ENCODE measurements around the gene SNIP1. TPM values are rescaled to one million over a fixed set of nuclear protein-coding genes. Genes with fewer than 3 reads are reported as not detected.
"Not testable (repeated sequence)": the region's sequence is repeated elsewhere in the genome, so short reads cannot be mapped to it uniquely, and the experiment has no call there.

Gene SNIP1
- total RNA-seq, 1 donor from 2014 or later, result 13.9 TPM

- Histone ChIP-seq H3K4me1 (peaks cover 25% of the 10 kb centered on the region), H3K27ac (peak overlapping the region; percentile 78), H3K27me3 (ENCODE audit: low read depth) (no peaks in the 10 kb centered on the region), H3K4me3 (peak overlapping the region; percentile 82), H3K36me3 (peaks cover 15% of the 10 kb centered on the region), H3K9me3 (no peaks in the 10 kb centered on the region)
- ATAC-seq (no peak), DNase-seq (no peak)
- intact Hi-C loops (cut with DNase I), result no loop called here
- no peak for TF ChIP-seq CTCF (IDR thresholded peaks at IDR 0.05)
These were observed 42.1 kb upstream of the SNIP1 start for GRCh38 chr1:37596182-37596667.

GRCh38 chr1:37595440-37596181 lies 41.5 kb upstream of the SNIP1 start, which contains the start of gene GNL2:
Gene GNL2 (minus strand): TSS chr1:37595937. CDS start chr1:37595822, 115 bp downstream.
- Histone ChIP-seq H3K4me3 (peak within 1 kb of the TSS; percentile 82), H3K27me3 (ENCODE audit: low read depth) (no peaks in the 10 kb centered on the region), H3K36me3 (peaks cover 21% of the 10 kb centered on the region), H3K9me3 (no peaks in the 10 kb centered on the region), H3K4me1 (peaks cover 25% of the 10 kb centered on the region), H3K27ac (peak within 1 kb of the TSS; percentile 78)
- intact Hi-C loops (cut with DNase I), result no loop called here
- ATAC-seq (peak; percentile 100), DNase-seq (peak; percentile 99)
- no peak for TF ChIP-seq CTCF (IDR thresholded peaks at IDR 0.05)

GRCh38 chr1:37593726-37594125 lies 39.6 kb upstream of the SNIP1 start:
- no peaks in the 10 kb centered on the region for H3K27me3 ChIP-seq (ENCODE audit: low read depth)
- DNase-seq (no peak), ATAC-seq (no peak)
- H3K4me3 ChIP-seq, result no peak overlapping the region
- H3K36me3 ChIP-seq, result peaks cover 40% of the 10 kb centered on the region
- intact Hi-C loops (cut with DNase I), result no loop called here
- no peak for TF ChIP-seq CTCF (IDR thresholded peaks at IDR 0.05)
- H3K9me3 ChIP-seq, result no peaks in the 10 kb centered on the region
- no peak overlapping the region for H3K27ac ChIP-seq
- peaks cover 25% of the 10 kb centered on the region for H3K4me1 ChIP-seq

GRCh38 chr1:37588939-37589338 lies 34.8 kb upstream of the SNIP1 start:
- peaks cover 5% of the 10 kb centered on the region for H3K4me1 ChIP-seq
- H3K36me3 ChIP-seq, result peaks cover 87% of the 10 kb centered on the region
- H3K27me3 ChIP-seq (ENCODE audit: low read depth), result no peaks in the 10 kb centered on the region
- DNase-seq (no peak), ATAC-seq (no peak)
- no peak overlapping the region for H3K27ac ChIP-seq
- H3K9me3 ChIP-seq, result no peaks in the 10 kb centered on the region
- TF ChIP-seq CTCF (IDR thresholded peaks at IDR 0.05), result no peak
- H3K4me3 ChIP-seq, result no peak overlapping the region
- intact Hi-C loops (cut with DNase I), result no loop called here

GRCh38 chr1:37584544-37584943 lies 30.5 kb upstream of the SNIP1 start:
- ATAC-seq; H3K27ac ChIP-seq; H3K4me1 ChIP-seq; H3K27me3 ChIP-seq (ENCODE audit: low read depth); intact Hi-C loops (cut with DNase I); H3K9me3 ChIP-seq; DNase-seq; H3K4me3 ChIP-seq: not testable (repeated sequence)
- peaks cover 99% of the 10 kb centered on the region for H3K36me3 ChIP-seq

- no peak for TF ChIP-seq CTCF (IDR thresholded peaks at IDR 0.05)
These were observed 21.6 kb upstream of the SNIP1 start for GRCh38 chr1:37575692-37576091.

More at GRCh38 chr1:37575692-37576091, 21.6 kb upstream of the SNIP1 start:
- Histone ChIP-seq H3K9me3 (no peaks in the 10 kb centered on the region), H3K36me3 (peaks cover 100% of the 10 kb centered on the region), H3K4me1 (no peaks in the 10 kb centered on the region), H3K27ac (no peak overlapping the region), H3K4me3 (no peak overlapping the region), H3K27me3 (ENCODE audit: low read depth) (no peaks in the 10 kb centered on the region)
- intact Hi-C loops (cut with DNase I), result no loop called here
- ATAC-seq, result peak in 1 of 2 donors; percentile 59
- no peak for DNase-seq
